ENCODE results near the gene MALRD1.

MALRD1 gene

GRCh38 chr10:19651549-19651948, 602.9 kb downstream of the MALRD1 start:
- DNase-seq (ENCODE audit: low read depth in 2 of 2), result no peak

- no peak for DNase-seq (ENCODE audit: low read depth in 2 of 2)
Observed at GRCh38 chr10:19652750-19653149, 604.1 kb downstream of the MALRD1 start.

- DNase-seq (ENCODE audit: low read depth in 2 of 2), result no peak
Observed at GRCh38 chr10:19653931-19654330, 605.3 kb downstream of the MALRD1 start.

GRCh38 chr10:19654576-19654975, 606.0 kb downstream of the MALRD1 start:
- no peak for DNase-seq (ENCODE audit: low read depth in 2 of 2)

GRCh38 chr10:19656420-19657042, 607.9 kb downstream of the MALRD1 start:
- DNase-seq (ENCODE audit: low read depth in 2 of 2), result no peak

GRCh38 chr10:19658131-19658530, 609.5 kb downstream of the MALRD1 start:
- no peak for DNase-seq (ENCODE audit: low read depth in 2 of 2)

GRCh38 chr10:19658622-19659233, 610.1 kb downstream of the MALRD1 start:
- DNase-seq (ENCODE audit: low read depth in 2 of 2), result no peak

- no peak for DNase-seq (ENCODE audit: low read depth in 2 of 2)
Observed at GRCh38 chr10:19659920-19660655, 611.5 kb downstream of the MALRD1 start.

GRCh38 chr10:19663344-19663743, 614.7 kb downstream of the MALRD1 start:
- DNase-seq (ENCODE audit: low read depth in 2 of 2), result no peak

- DNase-seq (ENCODE audit: low read depth in 2 of 2), result no peak
Observed at GRCh38 chr10:19668116-19668515, 619.5 kb downstream of the MALRD1 start.

- no peak for DNase-seq (ENCODE audit: low read depth in 2 of 2)
Observed at GRCh38 chr10:19676063-19676462, 627.5 kb downstream of the MALRD1 start.

GRCh38 chr10:19683356-19683755, 634.8 kb downstream of the MALRD1 start:
- DNase-seq (ENCODE audit: low read depth in 2 of 2), result no peak

GRCh38 chr10:19683960-19684359, 635.4 kb downstream of the MALRD1 start:
- DNase-seq (ENCODE audit: low read depth in 2 of 2), result no peak

GRCh38 chr10:19688344-19688743, 639.7 kb downstream of the MALRD1 start:
- DNase-seq (ENCODE audit: low read depth in 2 of 2), result no peak

- no peak for DNase-seq (ENCODE audit: low read depth in 2 of 2)
Observed at GRCh38 chr10:19689231-19689630, 640.6 kb downstream of the MALRD1 start.

- DNase-seq (ENCODE audit: low read depth in 2 of 2), result no peak
Observed at GRCh38 chr10:19699299-19699698, 650.7 kb downstream of the MALRD1 start.

- DNase-seq (ENCODE audit: low read depth in 2 of 2), result no peak
Observed at GRCh38 chr10:19701427-19702052, 652.9 kb downstream of the MALRD1 start.

GRCh38 chr10:19702215-19702614, 653.6 kb downstream of the MALRD1 start:
- DNase-seq (ENCODE audit: low read depth in 2 of 2), result no peak

- no peak for DNase-seq (ENCODE audit: low read depth in 2 of 2)
Observed at GRCh38 chr10:19704544-19704943, 655.9 kb downstream of the MALRD1 start.

- DNase-seq (ENCODE audit: low read depth in 2 of 2), result no peak
Observed at GRCh38 chr10:19705250-19705649, 656.6 kb downstream of the MALRD1 start.

- no peak for DNase-seq (ENCODE audit: low read depth in 2 of 2)
Observed at GRCh38 chr10:19706904-19707303, 658.3 kb downstream of the MALRD1 start.

- DNase-seq (ENCODE audit: low read depth in 2 of 2), result no peak
Observed at GRCh38 chr10:19707376-19707775, 658.8 kb downstream of the MALRD1 start.

- no peak for DNase-seq (ENCODE audit: low read depth in 2 of 2)
Observed at GRCh38 chr10:19708031-19708430, 659.4 kb downstream of the MALRD1 start.

All from stimulated activated CD4-positive, alpha-beta T cell treated with anti-CD3 and anti-CD28 coated beads, Interleukin-1b, Interleukin-23, amount 100 ng/mL, for 4 hours (primary cell).